ENCODE measurements around the gene SLC5A3.
A peak's percentile ranks its signal among the peaks of the same experiment; 100 is the strongest.

Gene SLC5A3

DNA sequence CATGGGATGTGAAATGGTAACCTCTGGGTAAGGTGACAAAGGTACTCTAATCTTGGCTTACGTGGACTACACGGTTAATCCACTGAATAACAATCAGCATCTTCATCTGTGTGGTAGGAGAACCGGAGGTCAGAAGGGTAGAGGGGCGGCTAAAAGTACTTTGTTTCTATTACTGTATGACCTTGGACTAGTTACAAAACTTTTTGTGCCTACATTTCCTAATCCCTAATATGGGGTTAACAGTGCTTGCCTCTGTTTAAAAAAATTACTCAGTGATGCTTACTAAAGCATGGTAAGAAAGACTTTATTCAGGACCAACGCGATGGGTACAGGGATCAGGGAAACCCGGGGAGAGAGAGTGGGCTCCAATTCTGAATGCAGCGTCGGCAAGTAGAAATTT is 1.7 kb upstream of the SLC5A3 start:
- no peak for DNase-seq (ENCODE audit: low read depth in 2 of 2)

DNA sequence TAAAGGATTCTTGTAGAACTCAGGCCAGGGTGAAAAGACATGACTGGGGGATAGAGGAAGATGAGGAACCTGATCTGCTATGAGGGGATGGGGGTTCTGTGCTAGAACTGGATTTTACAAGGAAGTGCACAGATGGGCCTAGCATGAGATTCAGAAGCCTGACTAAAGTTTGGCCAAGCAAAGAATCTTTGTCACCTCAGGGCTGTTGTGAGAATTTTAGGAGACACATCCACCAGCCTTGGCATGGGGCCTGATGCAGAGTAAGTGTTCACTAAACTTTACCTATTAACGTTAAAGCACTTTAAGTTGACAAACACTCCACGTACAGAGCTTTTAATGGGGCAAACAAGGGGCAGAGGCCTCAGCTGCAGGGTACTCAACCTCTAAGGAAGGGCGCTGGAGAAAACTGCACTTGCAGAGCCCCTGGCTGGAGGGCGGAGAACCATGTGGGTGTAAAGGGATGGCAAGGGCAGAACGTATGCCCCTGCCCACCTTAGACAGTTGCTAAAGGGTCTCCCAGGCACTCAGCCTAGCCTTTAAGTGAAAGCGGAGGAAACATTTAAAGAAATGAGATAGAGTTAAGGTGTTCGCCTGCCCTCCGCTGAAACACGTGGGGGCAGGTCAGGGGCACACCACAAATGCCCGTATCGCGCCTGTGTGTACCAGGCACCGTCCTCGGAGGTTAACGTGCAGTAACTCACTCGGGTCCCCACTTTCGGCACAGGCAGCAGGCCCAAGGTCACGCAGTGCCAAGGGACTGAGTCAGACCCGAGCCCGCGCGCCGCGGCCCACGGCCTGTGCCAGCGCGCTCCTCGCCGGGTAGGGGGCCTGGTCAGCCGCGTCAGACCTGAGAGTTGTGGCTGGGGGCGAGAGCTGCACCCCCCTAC is 990 bp upstream of the SLC5A3 start:
- no peak for DNase-seq (ENCODE audit: low read depth in 2 of 2)

DNA sequence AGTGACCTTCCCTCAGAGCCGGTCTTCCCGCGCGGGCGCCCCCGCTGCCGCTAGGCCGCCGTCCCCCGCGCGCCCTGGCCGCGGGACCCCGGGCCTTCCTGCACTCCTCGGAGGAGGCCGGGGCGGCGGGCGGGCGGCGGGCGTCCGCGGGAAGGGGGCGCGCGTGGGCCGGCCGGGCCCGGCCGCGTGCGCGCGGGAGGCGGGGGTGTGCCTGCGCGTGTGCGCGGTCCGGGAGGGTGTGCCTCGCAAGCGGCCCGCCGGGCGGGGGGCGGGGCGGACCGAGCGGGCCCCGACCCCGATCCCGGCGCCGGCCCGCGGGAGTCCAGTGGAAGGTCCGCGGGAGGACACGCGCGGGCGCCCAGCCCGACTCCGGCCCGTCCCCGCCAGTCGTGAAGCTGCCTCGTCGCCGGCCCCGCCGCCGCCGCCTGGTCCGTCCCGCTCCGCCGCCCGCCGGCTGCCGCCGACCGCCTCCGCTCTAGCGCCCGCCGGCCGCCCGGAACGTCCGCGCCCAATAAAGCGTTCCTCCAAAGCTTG is 438 bp downstream of the SLC5A3 start:
- DNase-seq (ENCODE audit: low read depth in 2 of 2) = peak in 1 of 2 donors; percentile 60

DNA sequence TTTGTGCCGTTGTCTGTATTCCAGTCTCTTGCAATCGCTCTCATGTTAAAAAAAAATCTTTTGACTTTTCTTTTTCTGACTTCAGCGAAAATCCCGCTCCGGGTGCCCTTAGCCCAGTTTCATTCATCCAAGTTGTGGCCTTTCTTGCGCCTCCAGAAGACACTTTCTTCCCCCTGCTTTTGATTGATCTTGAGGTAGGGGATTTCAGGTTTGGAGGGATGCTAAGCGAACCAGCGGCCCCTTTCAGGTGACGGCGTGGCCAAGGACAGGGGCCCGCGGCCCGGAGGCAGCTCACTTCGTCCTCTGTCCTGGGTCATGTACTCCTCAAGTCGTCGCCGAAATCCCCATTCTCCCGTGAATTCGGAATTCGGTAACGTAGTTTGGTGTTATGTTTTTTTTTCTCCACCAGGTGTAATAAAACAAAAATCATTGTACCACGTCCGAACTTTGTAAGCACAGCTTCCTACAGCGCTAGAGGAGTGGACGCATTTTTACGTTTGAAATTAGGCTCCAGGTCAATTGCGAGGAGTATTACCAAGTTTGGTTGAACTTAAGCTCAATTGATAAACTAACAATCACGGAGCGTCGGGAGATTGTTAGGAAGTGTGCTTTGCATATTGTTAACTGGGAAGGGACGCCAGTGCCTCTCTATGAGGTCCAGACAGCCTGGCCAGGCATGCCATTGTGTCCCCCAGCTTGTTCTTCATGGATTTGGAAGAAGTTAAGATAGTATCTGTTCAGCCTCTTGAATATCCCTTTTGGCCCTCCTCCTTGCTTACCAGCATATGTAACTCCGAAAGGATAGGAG is 1.1 kb downstream of the SLC5A3 start:
- DNase-seq (ENCODE audit: low read depth in 2 of 2) = no peak

DNA sequence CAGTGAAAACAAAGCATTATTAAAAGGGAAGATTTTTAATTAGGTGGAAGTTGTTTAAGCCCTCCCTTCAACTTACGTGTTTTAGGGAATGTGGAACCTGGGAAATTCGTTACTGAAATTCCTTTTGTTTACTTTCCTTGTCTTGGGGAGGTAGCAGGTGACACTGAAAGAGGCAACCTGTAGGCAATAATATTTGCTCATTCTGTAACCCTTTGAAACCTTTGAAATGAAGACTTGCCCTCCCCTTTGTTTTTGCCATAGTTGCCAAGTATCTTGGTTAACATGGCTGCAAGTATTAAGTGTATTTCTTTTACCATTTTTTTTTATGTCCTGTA is 1.7 kb downstream of the SLC5A3 start:
- no peak for DNase-seq (ENCODE audit: low read depth in 2 of 2)

DNA sequence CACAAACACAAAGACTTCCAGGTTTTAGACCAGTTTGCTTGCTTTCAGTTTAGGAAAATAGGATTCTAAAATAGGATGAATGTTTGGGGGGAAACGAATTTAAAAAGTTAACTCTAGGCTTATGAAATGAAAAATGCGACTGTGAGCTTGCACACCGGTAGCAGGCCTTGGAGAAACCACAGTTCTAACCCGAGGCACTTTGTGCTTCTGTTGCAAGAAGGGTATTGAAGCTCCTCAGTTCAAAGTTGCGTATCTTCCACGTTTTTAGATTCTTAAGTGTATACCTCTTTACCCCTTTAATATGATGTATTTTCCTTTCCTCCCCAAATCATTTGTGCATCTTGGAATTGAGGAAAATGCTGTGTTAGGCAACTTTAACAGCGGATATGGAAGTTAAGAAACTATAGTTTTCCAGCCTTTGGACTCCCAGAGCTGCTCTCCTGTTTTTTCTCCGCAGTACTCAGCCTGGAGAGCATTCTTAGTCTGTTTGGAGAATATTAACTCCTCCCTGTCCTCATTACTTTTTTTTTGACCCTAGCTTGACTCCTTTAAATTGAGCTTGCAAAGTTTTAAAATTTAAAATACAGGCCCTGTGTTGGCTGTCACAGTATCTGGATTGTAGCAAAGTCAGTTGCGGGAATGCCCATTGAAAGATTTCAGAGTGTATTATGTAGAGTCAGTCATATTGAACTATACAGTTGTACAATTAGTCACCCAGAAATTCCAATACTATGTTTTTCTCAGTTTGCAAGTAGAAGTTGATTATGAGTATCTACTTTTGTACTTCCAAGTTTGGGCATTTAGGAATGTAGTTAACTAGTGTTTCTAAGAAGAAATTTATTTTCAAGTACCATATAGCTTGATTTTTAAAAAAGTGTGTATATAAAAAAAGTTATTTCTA is 2.6 kb downstream of the SLC5A3 start:
- DNase-seq (ENCODE audit: low read depth in 2 of 2) = no peak

DNA sequence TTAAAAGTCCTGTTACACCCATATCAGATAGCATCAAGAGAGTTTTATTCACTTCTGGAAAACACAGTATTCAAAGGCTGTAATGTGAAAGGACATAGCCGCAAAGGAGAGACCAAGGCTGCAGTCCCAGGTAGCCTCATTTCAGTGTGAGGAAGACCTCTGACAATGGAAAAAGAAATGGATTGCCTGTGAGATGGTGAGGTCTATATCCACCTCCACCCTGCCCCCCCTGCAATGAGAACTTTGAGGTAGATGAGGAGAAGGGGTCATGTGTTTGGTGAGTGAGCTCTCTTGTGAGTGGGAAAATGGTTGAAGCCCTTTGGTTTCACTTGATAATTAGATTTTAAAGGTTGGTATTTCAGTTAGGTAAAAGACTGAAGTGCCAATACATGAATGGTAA is 3.5 kb downstream of the SLC5A3 start:
- DNase-seq (ENCODE audit: low read depth in 2 of 2) = no peak

DNA sequence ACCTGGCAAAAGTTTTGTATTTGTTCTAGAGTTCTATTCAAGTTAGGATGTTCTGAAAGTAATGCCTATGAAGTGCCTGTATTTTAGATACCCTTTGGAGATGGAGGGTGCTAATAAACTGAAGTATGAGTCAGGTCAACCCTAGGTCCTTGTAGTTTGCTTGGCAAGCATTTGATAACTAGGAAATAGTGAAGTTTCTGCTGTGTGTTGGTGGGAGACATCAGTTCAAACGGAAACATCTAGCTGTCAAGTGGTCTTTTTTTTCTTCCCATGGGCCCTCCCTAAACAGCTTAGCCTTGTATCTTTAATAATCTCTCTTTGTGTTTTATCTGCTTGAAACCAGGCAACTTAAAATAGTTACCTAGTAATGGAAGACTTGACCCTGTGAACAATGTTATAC is 4.5 kb downstream of the SLC5A3 start:
- DNase-seq (ENCODE audit: low read depth in 2 of 2) = no peak

DNA sequence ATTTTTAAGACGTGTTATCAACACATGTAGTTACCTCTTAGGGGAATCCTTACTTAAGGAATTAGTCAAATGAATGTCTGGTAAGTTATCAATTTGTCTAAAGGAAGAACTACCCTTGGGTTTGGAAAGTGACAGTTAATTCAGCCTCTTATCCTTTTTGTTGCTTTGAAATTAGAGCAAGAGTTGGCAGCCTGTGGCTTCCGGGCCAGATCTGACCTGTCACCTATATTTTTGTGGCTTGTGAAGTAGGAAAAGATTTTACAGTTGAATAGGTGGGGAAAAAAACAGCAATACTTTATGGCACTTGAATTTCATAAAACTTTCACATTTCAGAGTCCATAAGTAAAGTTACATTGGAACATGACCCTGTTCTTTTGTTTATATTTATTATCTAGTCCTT is 5.5 kb downstream of the SLC5A3 start:
- peak in 1 of 2 donors; percentile 26 for DNase-seq (ENCODE audit: low read depth in 2 of 2)

DNA sequence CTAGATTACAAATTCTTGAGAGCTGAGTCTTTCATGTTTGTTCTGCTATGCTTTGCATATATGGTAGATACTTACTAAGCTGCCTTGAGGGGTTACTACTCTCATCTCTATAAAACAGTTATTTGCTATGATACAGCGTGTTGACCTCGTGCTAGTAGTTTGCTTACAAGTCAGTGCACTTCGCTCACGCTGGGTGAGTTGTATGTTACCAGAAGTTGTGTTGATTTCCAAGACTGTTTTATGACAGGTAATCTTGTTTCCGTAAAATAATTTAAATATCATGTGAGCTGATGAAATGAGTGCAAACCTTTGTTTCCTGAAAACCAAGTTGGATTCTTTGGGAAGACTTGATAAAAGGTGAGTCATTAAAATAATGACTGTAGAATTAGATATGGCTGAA is 7.3 kb downstream of the SLC5A3 start:
- no peak for DNase-seq (ENCODE audit: low read depth in 2 of 2)

DNA sequence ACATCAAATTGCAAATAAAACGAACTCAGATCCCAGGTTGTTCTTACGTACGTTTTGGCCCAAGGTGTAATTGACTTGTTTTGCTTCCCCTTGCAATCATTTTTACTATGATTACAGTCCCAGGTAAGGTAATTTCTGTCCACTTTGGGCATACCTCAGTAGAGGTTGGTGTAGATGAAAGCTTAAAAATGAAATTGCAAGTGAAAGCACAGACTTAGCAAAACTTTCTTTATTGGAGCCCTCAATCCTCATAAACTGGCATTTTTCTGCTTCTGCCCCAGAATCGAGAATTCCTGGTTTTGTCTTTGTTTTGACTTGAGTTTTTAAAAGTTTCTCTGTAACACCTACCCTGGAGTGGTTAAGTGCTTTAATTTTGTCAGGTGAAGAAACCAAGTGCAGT is 9.4 kb downstream of the SLC5A3 start:
- no peak for DNase-seq (ENCODE audit: low read depth in 2 of 2)

DNA sequence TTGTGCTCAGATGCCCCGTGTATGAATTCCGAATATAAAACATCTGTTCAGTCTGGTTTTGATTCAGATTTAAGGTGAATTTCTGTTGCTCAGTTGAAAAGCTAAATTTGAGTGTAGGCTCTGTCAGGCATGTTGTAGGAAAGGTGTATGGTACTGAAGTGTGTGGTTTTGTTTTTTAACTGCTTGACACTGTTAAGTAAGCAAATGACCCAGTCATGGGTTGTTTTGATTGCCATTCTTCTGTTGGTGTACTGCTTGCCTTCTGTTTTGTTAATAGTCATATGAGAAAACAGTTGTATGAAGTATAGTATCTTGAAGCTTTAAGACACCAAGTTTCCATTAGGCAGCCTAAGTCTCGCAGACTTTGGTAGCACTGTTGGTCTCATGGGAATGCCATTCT is 10.0 kb downstream of the SLC5A3 start:
- DNase-seq (ENCODE audit: low read depth in 2 of 2) = no peak

DNA sequence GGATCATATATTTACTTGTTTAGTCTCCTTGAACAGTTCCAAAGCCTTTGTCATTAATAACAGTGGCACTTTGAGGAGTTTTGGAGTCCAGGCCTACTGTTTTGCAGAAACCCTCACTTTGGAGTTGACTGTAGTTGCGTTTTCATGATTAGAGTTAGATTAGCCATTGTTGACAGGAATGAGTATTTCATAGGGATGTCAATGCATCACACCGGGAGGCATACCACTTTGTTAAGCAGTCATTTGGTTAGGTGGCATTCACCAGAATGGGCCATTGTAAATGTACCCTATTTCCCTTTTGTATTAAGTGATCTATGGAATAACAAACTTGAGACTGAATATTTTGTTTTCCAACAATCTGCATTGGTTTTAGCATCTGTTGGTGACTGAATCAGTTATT is 11.8 kb downstream of the SLC5A3 start:
- DNase-seq (ENCODE audit: low read depth in 2 of 2) = no peak

DNA sequence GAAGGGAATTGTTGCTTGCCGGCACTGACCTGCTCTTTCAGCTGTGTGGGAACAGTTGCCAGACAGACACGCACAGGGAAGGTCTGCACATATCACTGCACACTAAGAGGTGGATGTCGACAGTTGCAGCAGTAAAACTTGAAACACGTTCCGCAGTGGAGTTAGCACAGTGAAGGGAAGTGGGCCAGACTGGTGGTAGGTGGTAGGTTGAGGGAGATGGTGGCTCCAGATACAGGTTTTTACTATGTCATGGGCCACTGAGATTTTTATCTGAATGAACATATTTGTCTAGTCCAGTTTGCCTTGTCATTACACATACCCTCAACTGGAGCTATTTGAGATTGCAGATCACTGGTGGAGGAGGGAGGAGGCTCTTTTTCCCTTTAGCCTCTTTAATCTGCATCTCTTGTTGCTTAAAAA is 13.5 kb downstream of the SLC5A3 start:
- no peak for DNase-seq (ENCODE audit: low read depth in 2 of 2)

DNA sequence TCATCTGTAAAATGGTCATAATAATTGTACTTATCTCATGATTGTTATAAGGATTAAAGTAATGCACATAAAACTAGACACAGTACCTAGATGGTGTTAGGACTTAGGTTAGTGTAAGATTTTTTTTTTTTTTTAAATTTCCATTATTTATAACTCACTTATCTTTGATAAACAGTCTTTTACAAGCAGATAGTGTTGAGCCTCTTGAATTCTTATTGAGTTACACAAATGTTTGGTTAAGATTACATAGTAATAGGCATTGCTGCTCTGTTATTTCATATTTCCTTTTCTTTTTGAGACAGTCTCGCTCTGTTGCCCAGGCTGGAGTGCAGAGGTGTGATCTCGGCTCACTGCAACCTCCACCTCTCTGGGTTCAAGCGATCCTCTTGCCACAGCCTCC is 15.4 kb downstream of the SLC5A3 start:
- DNase-seq (ENCODE audit: low read depth in 2 of 2) = no peak

DNA sequence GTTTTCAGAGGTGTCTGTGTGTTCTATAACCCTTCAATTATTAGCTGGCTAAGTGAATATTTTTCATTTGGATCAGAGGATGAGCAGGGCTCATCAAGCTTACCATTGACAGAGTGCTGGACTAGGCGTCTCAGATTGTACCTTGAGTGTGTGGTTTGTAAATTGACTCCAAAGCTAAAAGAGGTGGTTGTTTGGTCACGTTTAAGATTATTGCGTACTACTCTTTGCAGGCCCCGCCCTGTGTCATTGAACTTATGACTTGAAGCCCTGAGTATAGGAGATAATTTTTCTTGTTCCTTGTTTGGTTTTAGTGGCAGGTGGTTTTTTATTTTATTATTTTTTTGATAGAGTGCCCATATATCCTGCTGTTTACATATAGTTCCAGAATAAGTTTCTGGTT is 17.7 kb downstream of the SLC5A3 start:
- DNase-seq (ENCODE audit: low read depth in 2 of 2) = no peak

DNA sequence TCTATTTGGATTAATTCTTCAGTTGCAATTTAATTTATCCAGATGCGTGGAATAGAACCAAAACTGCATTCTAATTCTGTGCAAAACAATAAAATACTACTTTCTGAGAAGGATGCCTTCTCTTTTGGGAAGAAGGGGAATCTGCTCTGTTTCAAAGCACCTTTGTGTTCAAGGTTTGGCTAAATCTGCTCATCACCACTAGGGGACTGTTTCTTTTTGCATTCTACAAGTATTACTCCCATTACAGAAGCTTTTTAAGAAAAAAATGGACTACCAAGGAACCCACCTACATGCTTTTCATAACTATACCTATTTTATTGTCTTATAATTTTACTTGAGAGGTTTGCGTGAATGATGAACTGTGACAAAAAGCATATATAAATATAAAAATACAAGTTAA is 18.2 kb downstream of the SLC5A3 start:
- DNase-seq (ENCODE audit: low read depth in 2 of 2) = no peak

DNA sequence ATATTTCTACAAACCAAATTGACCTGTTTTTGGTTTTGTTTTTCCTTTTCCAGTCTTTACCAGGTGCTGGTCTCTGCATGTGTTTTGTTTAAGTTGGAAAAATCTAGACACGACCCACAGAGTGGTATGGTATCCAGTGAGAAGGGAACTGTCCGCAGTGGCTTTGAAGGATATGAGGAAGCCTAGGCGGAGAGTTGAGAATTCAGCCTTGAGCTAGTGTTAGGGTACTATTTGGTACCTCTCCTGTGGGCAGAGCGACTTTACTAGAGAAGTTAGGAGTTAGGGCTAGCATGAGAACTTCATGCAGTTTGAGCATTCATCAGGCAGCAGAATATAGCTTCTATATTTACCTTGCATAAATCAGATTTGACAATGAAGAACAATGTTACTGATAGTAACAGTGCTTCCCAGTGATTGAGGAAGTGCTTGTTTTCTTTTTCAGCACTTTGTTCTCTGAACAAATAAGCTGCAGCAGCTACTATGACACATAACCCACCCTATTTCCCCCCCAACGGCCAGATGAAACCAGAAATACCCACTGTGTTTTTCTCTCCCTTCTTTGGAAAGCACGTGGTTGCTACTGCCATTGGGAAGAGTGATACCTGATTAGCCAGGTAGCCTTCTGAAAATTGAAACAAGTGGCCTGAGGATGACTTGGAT is 19.0 kb downstream of the SLC5A3 start:
- no peak for DNase-seq (ENCODE audit: low read depth in 2 of 2)

DNA sequence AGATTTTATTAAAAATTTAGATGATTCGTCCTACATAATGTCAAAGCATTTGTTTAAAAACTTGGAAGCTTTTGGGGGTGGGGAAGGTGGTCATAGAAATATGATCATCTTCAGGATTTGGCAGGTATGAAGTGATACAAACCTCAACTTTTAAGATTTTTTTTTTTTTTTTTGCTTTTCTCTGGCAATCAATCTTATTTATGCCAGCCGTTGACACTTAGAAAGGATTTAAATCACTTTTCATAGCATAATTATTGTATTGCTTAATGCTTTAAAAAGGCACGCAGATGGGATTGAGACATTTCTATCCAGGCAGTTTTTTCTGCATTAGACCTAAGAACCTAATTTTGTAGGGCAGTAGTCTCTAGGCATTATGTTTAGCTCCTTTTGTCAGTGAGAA is 19.7 kb downstream of the SLC5A3 start:
- DNase-seq (ENCODE audit: low read depth in 2 of 2) = no peak

DNA sequence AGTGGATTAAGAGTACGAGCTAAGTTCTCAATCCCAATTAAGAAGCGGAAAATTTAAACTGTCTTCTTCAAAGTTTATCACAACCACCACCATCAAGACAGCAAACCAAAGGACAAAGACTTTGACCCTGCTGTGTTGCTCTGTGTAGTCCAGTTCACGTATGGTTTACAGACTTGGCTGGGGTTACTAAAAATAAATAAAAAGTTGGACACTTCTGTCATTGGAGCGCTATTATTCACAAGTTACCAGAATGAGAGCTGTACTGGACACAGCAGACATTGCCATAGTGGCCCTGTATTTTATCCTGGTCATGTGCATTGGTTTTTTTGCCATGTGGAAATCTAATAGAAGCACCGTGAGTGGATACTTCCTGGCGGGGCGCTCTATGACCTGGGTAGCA is 21.6 kb downstream of the SLC5A3 start:
- no peak for DNase-seq (ENCODE audit: low read depth in 2 of 2)

DNA sequence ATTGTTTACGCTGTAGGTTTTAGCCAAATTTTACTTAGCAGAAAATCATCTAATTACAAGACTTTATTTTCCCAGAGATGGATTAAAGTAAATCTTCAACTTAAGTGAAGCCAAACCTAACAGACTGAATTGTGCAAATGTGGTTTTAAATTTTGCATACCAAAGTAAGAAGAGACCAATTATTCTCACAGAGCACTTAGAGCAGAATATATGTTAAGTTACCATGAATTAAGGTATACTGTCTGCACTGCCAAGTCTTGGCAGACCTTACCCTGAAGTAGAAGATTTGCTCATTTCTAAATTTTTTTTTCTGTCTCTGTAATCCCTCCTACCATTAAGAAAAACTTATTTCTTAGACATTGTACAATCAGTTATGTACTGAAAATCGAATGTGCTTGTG is 24.1 kb downstream of the SLC5A3 start:
- DNase-seq (ENCODE audit: low read depth in 2 of 2) = no peak

All from stimulated activated CD8-positive, alpha-beta memory T cell treated with anti-CD3 and anti-CD28 coated beads, Interleukin-7, amount 100 ng/mL, for 4 hours (primary cell).